ENCODE results near the gene PIGQ.

- TF ChIP-seq CTCF (conservative IDR thresholded peaks at IDR 0.05; ENCODE audit: low read depth, low read length) = no peak
- TF ChIP-seq POLR2A (IDR thresholded peaks at IDR 0.05; ENCODE audit: low read depth, low read length) = no peak
- TF ChIP-seq FOS (IDR thresholded peaks at IDR 0.05; ENCODE audit: low read depth, low read length) = no peak
- no peak for TF ChIP-seq MXI1 (IDR thresholded peaks at IDR 0.05; ENCODE audit: borderline replicate concordance, low read depth, low read length)
These were observed 45.3 kb upstream of the PIGQ start for GRCh38 chr16:524274-525040.

All from IMR-90 (cell line).